Activated CD4-positive, alpha-beta T cell treated with anti-CD3 and anti-CD28 coated beads for 36 hours (primary cell): ENCODE results near the gene ARL6IP4. TPM values are rescaled to one million over a fixed set of nuclear protein-coding genes. Genes with fewer than 3 reads are reported as not detected.
"Not testable (repeated sequence)": the region's sequence is repeated elsewhere in the genome, so short reads cannot be mapped to it uniquely, and the experiment has no call there.

Source experiments
- ATAC-seq: fragments of 200-7000 bp; cut with Tn5 transposase; one replicate; pipeline ENCODE4 v1.10.0; 2021; ENCODE audit warnings: mild to moderate bottlenecking, moderate library complexity
- CTCF ChIA-PET: fragments of 350-600 bp; sonication (Branson Sonifier 250); formaldehyde crosslinking; loops from one replicate; lab custom pipeline; 2021; ENCODE audit warnings: antibody characterized with exemption; lab: Charles Lee
- POLR2A ChIA-PET: fragments of 350-600 bp; sonication (Branson Sonifier 250); formaldehyde crosslinking; loops from one replicate; lab custom pipeline; 2021; ENCODE audit warnings: antibody characterized with exemption, inconsistent platforms; lab: Charles Lee
- DNase-seq: peaks from one replicate; pipeline ENCODE4 v3.0.0-alpha.2; 2020
- H3K27ac Mint-ChIP-seq: one replicate; pipeline ENCODE4 v1.8.0; 2021; ENCODE audit warnings: mixed read lengths
- H3K27me3 Mint-ChIP-seq: one replicate; pipeline ENCODE4 v1.8.0; 2021; ENCODE audit warnings: mixed read lengths
- H3K36me3 Mint-ChIP-seq: one replicate; pipeline ENCODE4 v1.8.0; 2021; ENCODE audit warnings: low read depth, mixed read lengths
- H3K4me1 Mint-ChIP-seq: one replicate; pipeline ENCODE4 v1.8.0; 2021; ENCODE audit warnings: mixed read lengths
- H3K4me3 Mint-ChIP-seq: one replicate; pipeline ENCODE4 v1.8.0; 2021; ENCODE audit warnings: mild to moderate bottlenecking, moderate library complexity, mixed read lengths
- H3K9me3 Mint-ChIP-seq: one replicate; pipeline ENCODE4 v1.8.0; 2021; ENCODE audit warnings: low read depth, mixed read lengths
- intact Hi-C, 2 experiments: fragments of 100-400 bp; cut with DNase I in 1 of 2; cut with micrococcal nuclease in 1 of 2; formaldehyde crosslinking; loops; one replicate each; pipeline versions ENCODE4 v1.14.2 to v1.15.1; 2022 to 2024; cut with DNase I, micrococcal nuclease
- total RNA-seq, 2 experiments: library from RNA; stranded (reverse); gene quantifications; one replicate each; pipeline ENCODE4 v1.2.3, GENCODE V29; 2021

ARL6IP4 gene
- 100 to 1,000 TPM; 141 to 163 TPM for total RNA-seq

- H3K9me3 Mint-ChIP-seq = no peaks in the 10 kb centered on the region
- peaks cover 17% of the 10 kb centered on the region for H3K36me3 Mint-ChIP-seq
- POLR2A ChIA-PET = interaction anchor here (0.5 kb wide), 1 partner anchor 91 kb away, joined by 3 read pairs; no protein-coding TSS in a partner anchor
- H3K4me1 Mint-ChIP-seq = peaks cover 55% of the 10 kb centered on the region
- H3K4me3 Mint-ChIP-seq = peak within 1 kb of the TSS; percentile 87
- H3K27ac Mint-ChIP-seq = peak within 1 kb of the TSS; percentile 85
- DNase-seq (peak; percentile 82), ATAC-seq (peak; percentile 77)
- CTCF ChIA-PET = interaction anchor here (1.0 to 1.2 kb wide), 2 partner anchors 45 to 119 kb away, joined by 3 read pairs; no protein-coding TSS in a partner anchor
- intact Hi-C loops = loop anchor here (1.0 to 5.0 kb wide), 6 partner anchors 96 to 604 kb away; partner anchors contain the start of genes MPHOSPH9 (in 1 of the 2), MTRFR (in 1 of the 2), PITPNM2 (in 1 of the 2) and TMED2 (in 1 of the 2)
- H3K27me3 Mint-ChIP-seq = no peaks in the 10 kb centered on the region
Measured at GRCh38 chr12:122980183-122981035, at the start of gene ARL6IP4. ARL6IP4 (plus strand) TSS chr12:122980681; CDS start chr12:122981140, 459 bp downstream.

- Mint-ChIP-seq H3K9me3 (no peaks in the 10 kb centered on the region), H3K36me3 (no peaks in the 10 kb centered on the region), H3K27me3 (no peaks in the 10 kb centered on the region), H3K4me3 (no peak overlapping the region), H3K4me1 (no peaks in the 10 kb centered on the region), H3K27ac (no peak overlapping the region)
- intact Hi-C loops = no loop called here
- ChIA-PET POLR2A (no interaction called here), CTCF (no interaction called here)
- ATAC-seq (no peak), DNase-seq (no peak)
Measured at GRCh38 chr12:122932207-122932606, 48.3 kb upstream of the ARL6IP4 start.

- ChIA-PET POLR2A (no interaction called here), CTCF (no interaction called here)
- Mint-ChIP-seq H3K9me3 (no peaks in the 10 kb centered on the region), H3K27me3 (no peaks in the 10 kb centered on the region), H3K27ac (no peak overlapping the region), H3K36me3 (peaks cover 3% of the 10 kb centered on the region), H3K4me3 (no peak overlapping the region), H3K4me1 (no peaks in the 10 kb centered on the region)
- ATAC-seq (no peak), DNase-seq (no peak)
- intact Hi-C loops = no loop called here
Measured at GRCh38 chr12:122934722-122935121, 45.8 kb upstream of the ARL6IP4 start.

- Mint-ChIP-seq H3K27ac (no peak overlapping the region), H3K4me3 (no peak overlapping the region), H3K9me3 (no peaks in the 10 kb centered on the region), H3K36me3 (peaks cover 3% of the 10 kb centered on the region), H3K4me1 (no peaks in the 10 kb centered on the region), H3K27me3 (no peaks in the 10 kb centered on the region)
- intact Hi-C loops = no loop called here
- ChIA-PET POLR2A (no interaction called here), CTCF (no interaction called here)
- ATAC-seq (no peak), DNase-seq (no peak)
Measured at GRCh38 chr12:122935318-122935717, 45.2 kb upstream of the ARL6IP4 start.

GRCh38 chr12:122937622-122938091 is 42.8 kb upstream of the ARL6IP4 start:
- CTCF ChIA-PET = interaction anchor here (0.6 kb wide), 1 partner anchor 1955 kb away, joined by 3 read pairs; no protein-coding TSS in a partner anchor
- no peaks in the 10 kb centered on the region for H3K4me1 Mint-ChIP-seq
- POLR2A ChIA-PET = no interaction called here

GRCh38 chr12:122939125-122939524 is 41.4 kb upstream of the ARL6IP4 start:
- POLR2A ChIA-PET = no interaction called here
- ATAC-seq (no peak), DNase-seq (no peak)
- Mint-ChIP-seq H3K36me3 (peaks cover 3% of the 10 kb centered on the region), H3K27me3 (no peaks in the 10 kb centered on the region), H3K9me3 (no peaks in the 10 kb centered on the region), H3K4me3 (no peak overlapping the region), H3K4me1 (peaks cover 5% of the 10 kb centered on the region), H3K27ac (no peak overlapping the region)
- intact Hi-C loops = no loop called here
- CTCF ChIA-PET = no interaction called here

More at GRCh38 chr12:122937622-122938091, 42.8 kb upstream of the ARL6IP4 start:
- Mint-ChIP-seq H3K36me3 (peaks cover 3% of the 10 kb centered on the region), H3K4me3 (no peak overlapping the region), H3K9me3 (no peaks in the 10 kb centered on the region), H3K27me3 (no peaks in the 10 kb centered on the region), H3K27ac (no peak overlapping the region)
- intact Hi-C loops = no loop called here
- DNase-seq = no peak
- ATAC-seq = no peak

GRCh38 chr12:122941351-122941750 is 39.1 kb upstream of the ARL6IP4 start:
- H3K4me3 Mint-ChIP-seq, H3K27ac Mint-ChIP-seq, POLR2A ChIA-PET, H3K9me3 Mint-ChIP-seq, DNase-seq, H3K4me1 Mint-ChIP-seq, H3K27me3 Mint-ChIP-seq, intact Hi-C loops, ATAC-seq, H3K36me3 Mint-ChIP-seq: not testable (repeated sequence)
- CTCF ChIA-PET = interaction anchor here (0.6 kb wide), 1 partner anchor 297 kb away, joined by 3 read pairs; no protein-coding TSS in a partner anchor

GRCh38 chr12:122942637-122943036 is 37.8 kb upstream of the ARL6IP4 start:
- ChIA-PET CTCF (interaction anchor here (0.9 kb wide), 1 partner anchor 72 kb away, joined by 4 read pairs; no protein-coding TSS in a partner anchor), POLR2A (no interaction called here)
- intact Hi-C loops = no loop called here
- peaks cover 20% of the 10 kb centered on the region for H3K4me1 Mint-ChIP-seq
- H3K9me3 Mint-ChIP-seq = no peaks in the 10 kb centered on the region
- ATAC-seq = no peak
- no peak overlapping the region for H3K27ac Mint-ChIP-seq
- DNase-seq = no peak
- no peaks in the 10 kb centered on the region for H3K27me3 Mint-ChIP-seq
- H3K4me3 Mint-ChIP-seq = no peak overlapping the region
- H3K36me3 Mint-ChIP-seq = peaks cover 3% of the 10 kb centered on the region

GRCh38 chr12:122943196-122943595 is 37.3 kb upstream of the ARL6IP4 start:
- Mint-ChIP-seq H3K36me3 (no peaks in the 10 kb centered on the region), H3K9me3 (no peaks in the 10 kb centered on the region), H3K4me1 (peaks cover 20% of the 10 kb centered on the region), H3K4me3 (no peak overlapping the region), H3K27me3 (no peaks in the 10 kb centered on the region), H3K27ac (no peak overlapping the region)
- POLR2A ChIA-PET = no interaction called here
- CTCF ChIA-PET = no interaction called here
- no peak for ATAC-seq
- intact Hi-C loops = no loop called here
- no peak for DNase-seq

GRCh38 chr12:122944605-122945592 is 35.6 kb upstream of the ARL6IP4 start:
- peaks cover 2% of the 10 kb centered on the region for H3K36me3 Mint-ChIP-seq

More at GRCh38 chr12:122944605-122945592, 35.6 kb upstream of the ARL6IP4 start:
- H3K9me3 Mint-ChIP-seq = no peaks in the 10 kb centered on the region
- ChIA-PET CTCF (interaction anchor here (0.7 to 1.6 kb wide), 5 partner anchors 57 to 84 kb away, joined by 4 to 7 read pairs (median 5); no protein-coding TSS in a partner anchor), POLR2A (no interaction called here)
- no peaks in the 10 kb centered on the region for H3K27me3 Mint-ChIP-seq
- intact Hi-C loops = no loop called here
- no peak for ATAC-seq
- peaks cover 20% of the 10 kb centered on the region for H3K4me1 Mint-ChIP-seq
- H3K4me3 Mint-ChIP-seq = no peak overlapping the region
- DNase-seq = no peak
- H3K27ac Mint-ChIP-seq = no peak overlapping the region
